Measurements from ENCODE around the gene PTPRR.

DNA sequence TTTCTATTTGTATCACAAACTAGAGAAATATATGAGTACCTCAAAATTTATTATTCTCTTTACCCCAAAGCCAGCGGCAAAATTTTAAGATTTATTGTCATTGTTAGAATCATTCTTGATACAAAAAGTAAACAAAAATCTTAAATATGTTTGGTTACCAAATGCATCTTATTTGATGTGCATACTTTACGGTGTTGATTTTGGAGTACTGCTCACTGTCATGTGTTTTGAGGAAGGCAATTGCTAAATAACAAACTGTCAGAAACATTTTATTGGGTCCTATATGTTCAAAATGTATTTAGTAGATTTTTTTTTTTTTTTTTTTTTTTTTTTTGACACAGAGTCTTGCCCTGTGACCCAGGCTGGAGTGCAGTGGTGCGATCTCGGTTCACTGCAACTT, 124.9 kb downstream of the PTPRR start:
- TF ChIP-seq POLR2A (IDR thresholded peaks at IDR 0.05) (no peak), POLR2AphosphoS5 (IDR thresholded peaks at IDR 0.05; ENCODE audit: insufficient read depth in 1 of 2, low read depth in 1 of 2) (no peak)
- TF ChIP-seq, protein P1, sequence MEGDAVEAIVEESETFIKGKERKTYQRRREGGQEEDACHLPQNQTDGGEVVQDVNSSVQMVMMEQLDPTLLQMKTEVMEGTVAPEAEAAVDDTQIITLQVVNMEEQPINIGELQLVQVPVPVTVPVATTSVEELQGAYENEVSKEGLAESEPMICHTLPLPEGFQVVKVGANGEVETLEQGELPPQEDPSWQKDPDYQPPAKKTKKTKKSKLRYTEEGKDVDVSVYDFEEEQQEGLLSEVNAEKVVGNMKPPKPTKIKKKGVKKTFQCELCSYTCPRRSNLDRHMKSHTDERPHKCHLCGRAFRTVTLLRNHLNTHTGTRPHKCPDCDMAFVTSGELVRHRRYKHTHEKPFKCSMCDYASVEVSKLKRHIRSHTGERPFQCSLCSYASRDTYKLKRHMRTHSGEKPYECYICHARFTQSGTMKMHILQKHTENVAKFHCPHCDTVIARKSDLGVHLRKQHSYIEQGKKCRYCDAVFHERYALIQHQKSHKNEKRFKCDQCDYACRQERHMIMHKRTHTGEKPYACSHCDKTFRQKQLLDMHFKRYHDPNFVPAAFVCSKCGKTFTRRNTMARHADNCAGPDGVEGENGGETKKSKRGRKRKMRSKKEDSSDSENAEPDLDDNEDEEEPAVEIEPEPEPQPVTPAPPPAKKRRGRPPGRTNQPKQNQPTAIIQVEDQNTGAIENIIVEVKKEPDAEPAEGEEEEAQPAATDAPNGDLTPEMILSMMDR (IDR thresholded peaks at IDR 0.05), result no peak
